Gastroesophageal sphincter (tissue), 3 donors: Measurements from ENCODE around the gene ZNF394.

Source experiments
- EP300 ChIP-seq: sonication (generic); formaldehyde crosslinking; IDR thresholded peaks from one replicate; pipeline ENCODE4 v1.6.1; 2017; ENCODE audit warnings: antibody characterized with exemption, mild to moderate bottlenecking
- POLR2AphosphoS5 ChIP-seq: sonication (generic); formaldehyde crosslinking; IDR thresholded peaks from one replicate; pipeline ENCODE4 v1.6.1; 2017; ENCODE audit warnings: antibody characterized with exemption
- TF ChIP-seq, protein P1 (sequence below), 4 experiments: fragments of 200-600 bp in 2 of 4; fragments of 450-650 bp in 2 of 4; sonication (generic) in 1 of 4; IDR thresholded peaks; one replicate each; pipeline ENCODE4 v1.5.1; 2017 to 2019; ENCODE audit warnings: antibody characterized with exemption in 4 of 4, mild to moderate bottlenecking in 2 of 4, moderate library complexity in 2 of 4

DNA sequence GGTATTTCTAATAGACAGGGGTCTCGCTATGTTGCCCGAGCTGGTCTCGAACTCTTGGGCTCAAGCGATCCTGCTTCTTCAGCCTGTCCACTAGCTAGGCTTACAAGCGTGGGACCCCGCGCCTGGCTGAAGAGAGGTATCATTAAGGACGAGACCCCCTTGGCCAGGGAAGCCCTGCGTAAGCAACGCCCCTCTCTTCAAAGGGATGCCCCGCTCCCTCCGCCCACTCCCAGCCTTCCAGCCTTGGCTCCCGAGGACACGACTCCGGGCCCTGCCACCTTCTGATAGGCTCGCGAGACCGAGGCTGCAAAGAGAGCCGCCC lies 4.2 kb upstream of the ZNF394 start:
- TF ChIP-seq EP300: no peak
- TF ChIP-seq, protein P1, sequence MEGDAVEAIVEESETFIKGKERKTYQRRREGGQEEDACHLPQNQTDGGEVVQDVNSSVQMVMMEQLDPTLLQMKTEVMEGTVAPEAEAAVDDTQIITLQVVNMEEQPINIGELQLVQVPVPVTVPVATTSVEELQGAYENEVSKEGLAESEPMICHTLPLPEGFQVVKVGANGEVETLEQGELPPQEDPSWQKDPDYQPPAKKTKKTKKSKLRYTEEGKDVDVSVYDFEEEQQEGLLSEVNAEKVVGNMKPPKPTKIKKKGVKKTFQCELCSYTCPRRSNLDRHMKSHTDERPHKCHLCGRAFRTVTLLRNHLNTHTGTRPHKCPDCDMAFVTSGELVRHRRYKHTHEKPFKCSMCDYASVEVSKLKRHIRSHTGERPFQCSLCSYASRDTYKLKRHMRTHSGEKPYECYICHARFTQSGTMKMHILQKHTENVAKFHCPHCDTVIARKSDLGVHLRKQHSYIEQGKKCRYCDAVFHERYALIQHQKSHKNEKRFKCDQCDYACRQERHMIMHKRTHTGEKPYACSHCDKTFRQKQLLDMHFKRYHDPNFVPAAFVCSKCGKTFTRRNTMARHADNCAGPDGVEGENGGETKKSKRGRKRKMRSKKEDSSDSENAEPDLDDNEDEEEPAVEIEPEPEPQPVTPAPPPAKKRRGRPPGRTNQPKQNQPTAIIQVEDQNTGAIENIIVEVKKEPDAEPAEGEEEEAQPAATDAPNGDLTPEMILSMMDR (IDR thresholded peaks at IDR 0.05): no peak
- TF ChIP-seq POLR2AphosphoS5: no peak
